Measurements from ENCODE around the gene ZBTB7A. TPM values are rescaled to one million over a fixed set of nuclear protein-coding genes. Genes with fewer than 3 reads are reported as not detected.

The ZBTB7A gene
- total RNA-seq: 3.4 TPM

GRCh38 chr19:4066682-4067395 lies at the start of gene ZBTB7A:
ZBTB7A (minus strand) TSS chr19:4066899; CDS start chr19:4055232, 11,667 bp downstream.

GRCh38 chr19:4007021-4007835 lies 59.5 kb downstream of the ZBTB7A start, which contains the start of gene PIAS4:
PIAS4 (plus strand) TSS chr19:4007736; CDS start chr19:4007761, 25 bp downstream.

Other genes starting within 250 kb of the ZBTB7A start
- gene ZFR2, start 197.9 kb downstream of the ZBTB7A start, total RNA-seq: 15.0 TPM
- 109 TPM for gene ATCAY, start 186.2 kb downstream of the ZBTB7A start, total RNA-seq
- gene NMRK2, start 133.8 kb downstream of the ZBTB7A start, total RNA-seq: not detected
- 62.6 TPM for gene DAPK3, start 95.8 kb downstream of the ZBTB7A start, total RNA-seq
- 1,934 TPM for gene EEF2, start 81.4 kb downstream of the ZBTB7A start, total RNA-seq
- gene PIAS4, start 59.2 kb downstream of the ZBTB7A start, total RNA-seq: 29.7 TPM
- gene MAP2K2, start 57.2 kb upstream of the ZBTB7A start, total RNA-seq: 65.1 TPM
- not detected for gene CREB3L3, start 86.7 kb upstream of the ZBTB7A start, total RNA-seq
- 13.1 TPM for gene SIRT6, start 115.7 kb upstream of the ZBTB7A start, total RNA-seq
- gene ANKRD24, start 115.8 kb upstream of the ZBTB7A start, total RNA-seq: 14.7 TPM
- not detected for gene EBI3, start 162.6 kb upstream of the ZBTB7A start, total RNA-seq
- gene YJU2, start 180.2 kb upstream of the ZBTB7A start, total RNA-seq: 19.1 TPM
- 2.5 TPM for gene SHD, start 212.4 kb upstream of the ZBTB7A start, total RNA-seq
- gene TMIGD2, start 235.5 kb upstream of the ZBTB7A start, total RNA-seq: 0.31 TPM
- gene FSD1, start 237.7 kb upstream of the ZBTB7A start, total RNA-seq: 53.2 TPM

Measured in parietal lobe (tissue), 1 donor.